Activated CD8-positive, alpha-beta memory T cell treated with anti-CD3 and anti-CD28 coated beads, Interleukin-2, amount 50 U/mL, for 1 hour (primary cell): ENCODE results near the gene DDX23.
A peak's percentile ranks its signal among the peaks of the same experiment; 100 is the strongest.
"Not testable (repeated sequence)": the region's sequence is repeated elsewhere in the genome, so short reads cannot be mapped to it uniquely, and the experiment has no call there.

Experiments used
- DNase-seq: peaks from one replicate; pipeline ENCODE4 v3.0.0-alpha.2; 2020; ENCODE audit errors: extremely low read depth

The DDX23 gene

DNA sequence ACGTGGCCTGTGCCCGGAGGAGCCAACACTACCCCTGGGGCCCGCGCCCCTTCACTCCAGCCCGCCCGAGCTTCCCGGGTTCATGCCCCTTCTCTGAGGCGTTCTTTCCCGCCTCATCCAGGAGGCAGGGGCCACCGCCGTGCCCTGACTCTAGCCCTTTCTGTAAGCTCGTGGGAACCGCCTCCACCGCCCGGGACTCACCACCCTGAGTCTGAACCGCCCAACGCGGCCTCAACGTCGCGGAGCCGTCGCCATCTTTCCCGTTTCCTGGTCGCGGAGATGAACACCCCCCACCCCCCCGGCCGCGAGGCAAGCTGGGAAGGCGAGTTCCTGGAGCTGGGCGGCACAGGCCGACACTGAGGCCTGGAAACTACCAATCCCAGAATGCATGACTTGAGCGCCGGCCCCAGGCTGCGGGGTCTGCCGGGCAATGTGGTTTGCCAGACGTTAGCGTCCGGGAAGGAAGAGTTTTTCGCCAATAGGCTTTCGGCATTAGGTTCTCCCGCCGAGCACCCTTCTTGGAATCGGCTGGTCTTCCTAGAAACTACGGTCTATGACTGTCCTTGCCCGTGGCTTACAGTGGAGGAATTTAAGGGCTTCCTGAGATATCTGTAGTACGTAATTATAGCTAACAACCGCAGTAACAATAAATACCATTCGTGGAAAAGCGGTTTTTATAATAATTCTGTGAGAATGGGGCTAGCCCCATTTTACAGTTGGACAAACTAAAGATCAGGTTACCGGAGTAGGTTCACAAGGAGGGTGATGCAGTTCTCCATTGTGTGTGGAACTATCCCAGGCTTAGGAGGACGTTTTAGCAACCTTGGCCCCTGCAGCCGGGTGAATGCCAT is at the start of gene DDX23:
Gene DDX23 (minus strand): TSS at position 281 of the 851 bp plus-strand sequence. CDS start 6,381 bp downstream, outside the sequence.
- DNase-seq: peak; percentile 71

DNA sequence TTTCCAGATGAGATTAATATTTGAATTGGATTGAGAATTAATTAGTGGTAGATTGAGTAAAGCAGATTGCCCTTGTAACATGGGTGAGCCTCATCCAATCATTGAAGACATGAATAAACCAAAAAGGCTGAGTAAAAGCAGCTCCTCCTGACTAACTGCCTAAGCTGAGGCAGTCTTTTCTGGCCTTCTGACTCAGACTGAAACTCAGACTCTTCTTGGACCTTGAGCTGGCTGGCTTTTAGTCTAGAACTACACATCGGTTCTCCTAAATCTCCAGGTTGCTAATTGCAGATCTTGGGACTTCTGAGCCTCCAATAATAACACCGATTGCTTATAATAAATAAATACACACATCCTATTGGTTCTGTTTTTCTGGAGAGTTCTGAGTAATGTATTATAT is 49.3 kb upstream of the DDX23 start:
- DNase-seq: no peak

DNA sequence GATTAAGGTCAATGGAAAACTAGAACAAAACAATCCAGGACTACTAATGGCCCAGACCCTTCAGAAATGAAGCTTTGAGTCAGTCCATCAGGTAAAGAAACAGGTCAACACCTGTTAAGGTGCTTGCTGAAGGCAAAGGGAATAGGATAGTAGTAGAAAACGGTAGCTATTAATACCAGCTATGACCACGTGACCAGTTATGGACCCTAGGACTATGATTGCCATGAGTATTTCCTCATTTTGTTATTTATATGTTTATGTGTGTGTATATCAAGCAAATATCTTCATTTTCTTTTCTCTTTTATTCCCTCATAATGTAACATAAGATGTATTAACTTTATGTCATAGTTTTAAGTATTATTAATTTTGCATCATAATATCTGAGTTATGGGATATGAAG is 47.7 kb upstream of the DDX23 start:
- DNase-seq: no peak

DNA sequence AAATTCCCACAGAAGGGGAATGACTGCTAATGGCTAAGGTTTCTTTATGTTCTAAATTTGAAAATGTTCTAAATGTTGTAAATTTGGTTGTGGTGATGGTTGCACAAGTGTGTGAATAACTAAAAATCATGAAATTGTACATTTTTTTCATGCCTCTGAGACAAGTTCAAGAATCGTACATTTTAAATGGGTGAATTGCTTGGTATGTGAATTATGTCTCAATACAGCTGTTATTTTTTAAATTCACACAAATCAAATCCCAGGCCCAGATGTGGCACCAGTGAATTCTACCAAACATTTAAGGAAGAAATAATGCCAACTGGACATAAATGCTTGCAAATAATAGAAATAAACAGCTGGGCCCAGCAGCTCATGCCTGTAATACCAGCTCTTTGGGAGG is 42.3 kb upstream of the DDX23 start:
- DNase-seq: no peak

DNA sequence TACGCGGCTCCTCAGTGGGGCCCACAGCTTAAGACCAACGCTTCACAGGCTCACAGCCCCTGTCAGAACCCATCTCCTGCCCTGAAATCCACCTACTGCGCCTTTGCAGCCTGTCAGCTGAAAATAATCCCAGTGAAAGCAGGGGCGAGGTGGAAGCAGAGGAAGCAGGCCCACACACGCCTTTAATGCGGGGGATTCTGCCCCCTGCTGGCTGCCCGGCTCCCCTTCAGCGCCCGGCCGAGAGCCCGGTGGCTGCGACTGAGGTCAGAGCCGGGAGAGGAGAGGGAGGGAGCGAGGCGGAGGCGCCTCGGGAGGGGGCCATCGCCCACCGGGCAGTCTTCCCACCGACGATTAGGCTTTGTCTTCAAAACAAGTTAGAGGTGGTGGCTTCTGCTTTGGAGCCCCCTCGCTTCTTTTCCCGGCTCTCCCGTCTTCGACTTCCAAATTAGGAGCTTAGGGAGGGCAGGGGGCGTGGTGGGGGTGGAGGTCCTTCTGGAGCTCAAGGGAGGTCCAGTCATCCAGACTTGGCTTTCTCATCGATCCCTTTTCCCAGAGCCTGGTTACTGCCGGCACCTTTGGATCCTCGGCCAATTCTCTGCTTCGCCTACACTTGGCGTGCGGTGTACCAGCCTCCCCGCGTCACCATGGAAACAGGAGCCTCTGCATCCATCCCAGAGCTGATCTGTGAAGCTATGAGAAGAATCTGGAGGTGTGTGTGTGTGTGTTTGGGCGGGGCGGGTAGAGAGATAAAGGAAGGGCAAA is 38.9 kb upstream of the DDX23 start:
- peak; percentile 26 for DNase-seq

DNA sequence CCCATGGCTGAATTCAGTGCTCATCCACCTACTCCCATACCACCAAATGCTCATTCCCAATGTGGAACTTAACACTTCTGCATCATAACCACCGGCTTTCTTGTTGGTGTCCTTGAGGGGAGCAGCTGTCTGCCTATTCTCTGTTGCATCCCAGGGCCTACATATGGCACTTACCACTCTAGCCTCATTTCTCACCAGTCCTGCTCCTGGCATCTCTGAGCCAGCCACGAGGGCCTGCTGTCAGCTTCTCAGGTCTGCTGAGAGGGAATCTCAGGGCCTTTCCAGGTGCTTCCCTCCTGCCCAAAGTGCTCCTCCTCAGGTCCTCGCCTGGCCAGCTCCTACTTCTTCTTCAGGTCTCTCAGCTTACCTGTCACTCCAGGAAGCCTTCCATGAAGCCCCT is 37.7 kb upstream of the DDX23 start:
- no peak for DNase-seq

DNA sequence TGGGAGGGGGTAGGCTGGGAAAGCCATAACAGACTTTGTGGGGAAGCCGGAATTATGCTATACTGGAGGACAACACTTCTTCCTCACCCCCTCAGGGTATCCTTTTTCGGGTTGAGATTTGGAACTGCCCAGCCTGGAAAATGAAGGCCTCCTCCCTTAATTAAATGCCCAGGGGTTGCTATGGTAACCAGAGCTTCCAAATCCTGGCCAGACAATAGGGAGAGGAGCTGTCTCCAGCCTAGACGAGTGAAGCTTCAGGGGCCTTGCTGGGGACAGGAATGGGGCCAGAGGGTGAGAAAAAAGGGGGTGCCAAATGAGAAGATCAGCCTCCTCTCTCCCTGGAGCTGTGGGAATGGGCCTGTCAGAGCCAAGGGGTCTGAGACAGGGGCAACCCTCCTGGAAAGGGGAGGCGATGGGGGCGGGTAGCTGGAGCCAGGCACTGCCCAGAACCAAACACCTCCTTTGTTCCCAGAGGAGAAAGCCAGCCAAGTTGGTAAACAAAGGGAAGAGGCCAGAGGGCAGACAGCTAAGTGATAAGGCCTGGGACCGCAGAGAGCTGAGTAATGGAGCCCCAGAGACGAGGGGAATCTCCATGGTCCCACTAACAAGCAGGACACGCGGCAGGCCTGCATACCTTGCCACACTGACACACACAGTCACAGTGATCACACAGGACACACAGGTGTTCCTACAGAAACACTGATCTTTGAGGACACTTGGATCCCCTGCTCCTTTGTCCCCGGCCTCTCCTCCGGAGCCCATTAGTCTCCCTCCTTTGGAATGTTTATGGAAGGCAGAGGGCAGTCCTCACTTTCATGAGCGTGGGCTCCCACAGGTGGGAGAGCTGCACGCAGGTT is 31.6 kb upstream of the DDX23 start:
- DNase-seq: no peak

DNA sequence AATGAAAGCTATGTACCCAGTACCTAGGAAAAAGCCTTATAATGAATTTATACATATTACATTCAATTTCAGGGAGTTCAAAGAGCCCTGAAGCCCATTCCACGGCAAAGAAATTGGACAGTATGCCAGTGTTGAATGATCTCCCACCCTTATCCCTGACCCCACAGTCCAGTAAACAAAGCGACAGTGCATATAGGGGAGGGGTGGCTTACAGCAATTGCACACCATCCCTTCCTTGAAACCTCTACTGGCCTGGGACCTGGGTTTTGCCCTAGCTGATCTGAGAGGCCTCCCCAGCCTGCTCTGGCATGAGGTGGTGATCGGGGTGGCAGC is 31.0 kb upstream of the DDX23 start:
- DNase-seq: no peak

DNA sequence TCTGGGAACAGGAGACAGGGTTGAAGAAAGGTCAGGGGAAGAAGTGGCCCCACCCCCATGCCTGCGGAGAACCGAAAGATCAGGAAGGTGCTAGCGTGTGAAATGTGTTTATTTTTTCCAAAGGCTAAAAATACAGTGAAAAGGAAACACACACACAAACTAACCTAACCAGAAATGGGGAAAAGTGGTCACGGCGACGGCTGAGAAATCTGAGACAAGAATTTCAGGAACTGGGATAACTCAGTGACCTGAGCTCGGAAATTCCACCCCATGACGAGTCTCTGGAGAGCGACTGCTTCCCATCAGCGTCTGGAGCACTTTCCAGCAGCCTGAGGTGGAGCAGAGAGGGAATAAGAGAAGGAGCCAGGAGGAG is 30.3 kb upstream of the DDX23 start:
- DNase-seq: no peak

DNA sequence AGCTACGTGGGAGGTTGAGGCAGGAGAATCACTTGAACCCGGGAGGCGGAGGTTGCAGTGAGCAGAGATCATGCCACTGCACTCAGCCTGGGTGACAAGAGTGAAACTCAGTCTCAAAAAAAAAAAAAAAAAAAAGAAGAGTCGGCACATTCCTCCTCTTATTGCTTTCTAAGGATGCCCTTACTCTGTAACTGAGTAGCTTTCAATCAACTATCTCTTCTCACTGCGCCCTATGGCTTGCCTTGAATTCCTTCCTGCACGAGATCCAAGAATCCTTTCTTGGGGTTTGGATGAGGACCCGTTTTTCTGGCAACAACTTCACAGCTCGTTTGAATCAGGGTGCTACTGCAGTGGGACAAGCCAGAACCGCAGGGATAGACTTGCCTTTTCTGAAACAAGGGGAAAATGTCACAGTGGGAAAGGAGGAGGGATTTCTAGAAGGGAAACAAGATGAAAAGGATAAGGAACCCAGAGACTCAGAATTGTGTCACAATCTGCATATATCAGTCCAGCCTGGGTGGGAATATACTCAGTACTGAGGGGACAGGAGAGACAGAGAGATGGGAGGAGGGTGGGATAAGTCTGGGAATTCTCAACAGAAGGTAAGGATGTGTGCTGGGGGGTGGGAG is 29.8 kb upstream of the DDX23 start:
- no peak for DNase-seq

DNA sequence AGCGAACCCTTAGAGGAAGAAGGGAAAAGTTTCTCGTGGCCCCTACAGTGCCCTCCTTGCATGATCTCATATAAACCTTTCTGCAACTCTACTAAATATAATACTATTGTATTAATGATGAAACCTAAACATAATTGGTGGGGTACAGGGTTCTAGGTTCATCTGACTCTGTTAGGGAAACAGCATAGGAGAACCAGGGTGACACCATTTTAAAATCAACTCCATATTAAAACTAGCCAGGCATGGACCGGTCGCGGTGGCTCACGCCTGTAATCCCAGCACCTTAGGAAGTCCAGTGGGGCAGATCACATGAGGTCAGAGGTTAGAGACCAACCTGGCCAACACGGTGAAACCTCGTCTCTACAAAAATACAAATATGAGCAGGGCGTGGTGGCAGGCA is 28.7 kb upstream of the DDX23 start:
- no peak for DNase-seq

DNA sequence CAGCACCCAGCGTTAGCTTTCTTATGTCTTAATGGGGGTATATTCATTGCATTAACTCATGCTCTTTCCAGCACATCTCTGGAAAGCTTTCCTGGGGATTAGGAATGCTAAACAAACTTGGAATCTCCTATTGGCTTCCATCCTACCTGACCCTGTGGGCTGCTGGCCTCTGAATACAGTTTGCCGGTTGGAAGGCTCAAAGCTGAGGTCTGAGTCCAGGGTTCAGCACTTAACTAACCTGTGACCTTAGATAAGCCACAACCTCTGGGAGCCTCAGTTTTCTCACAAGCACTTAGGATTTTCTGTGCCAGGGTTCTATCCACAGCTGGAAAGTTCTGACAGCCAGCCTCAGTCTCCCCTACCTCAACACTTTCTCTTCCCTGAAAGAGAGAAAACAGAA is 26.6 kb upstream of the DDX23 start:
- DNase-seq: no peak

DNA sequence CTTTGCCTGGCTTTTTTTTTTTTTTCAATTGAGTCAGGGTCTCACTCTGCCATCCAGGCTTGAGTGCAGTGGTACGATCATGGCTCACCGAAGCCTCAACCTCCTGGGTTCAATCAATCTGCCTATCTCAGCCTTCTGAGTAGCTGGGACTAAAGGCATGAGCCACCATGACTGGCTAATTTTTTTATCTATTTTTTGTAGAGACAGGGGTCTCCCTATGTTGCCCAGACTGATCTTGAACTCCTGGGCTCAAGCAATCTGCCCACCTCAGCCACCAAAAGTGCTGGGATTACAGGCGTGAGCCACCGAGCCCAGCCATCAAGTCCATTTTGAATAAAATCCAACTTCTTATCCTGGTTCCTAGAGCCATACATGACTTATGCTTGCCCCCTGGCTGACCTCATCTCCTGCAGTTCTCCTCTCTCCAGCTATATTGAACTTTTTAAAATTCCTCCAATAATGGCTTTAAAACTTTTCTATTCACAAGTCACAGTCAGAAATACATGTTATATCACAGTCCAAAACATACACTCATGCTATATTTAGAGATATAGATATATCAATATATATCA is 24.1 kb upstream of the DDX23 start:
- DNase-seq: no peak

DNA sequence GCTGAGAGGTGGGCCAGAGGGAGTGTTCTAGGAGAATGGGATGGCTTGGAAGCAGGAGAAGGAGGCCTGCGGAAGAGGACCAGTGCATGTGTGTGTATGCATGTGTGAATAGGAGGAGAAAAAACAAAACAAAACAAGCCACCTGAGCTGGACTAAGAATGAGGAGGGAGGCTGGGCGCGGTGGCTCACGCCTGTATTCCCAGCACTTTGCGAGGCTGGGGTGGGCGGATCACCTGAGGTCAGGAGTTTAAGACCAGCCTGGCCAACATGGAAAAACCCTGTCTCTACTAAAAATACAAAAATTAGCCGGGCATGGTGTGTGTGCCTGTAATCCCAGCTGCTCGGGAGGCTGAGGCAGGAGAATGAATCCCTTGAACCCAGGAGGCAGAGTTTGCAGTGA is 21.6 kb upstream of the DDX23 start:
- DNase-seq: not testable (repeated sequence)

DNA sequence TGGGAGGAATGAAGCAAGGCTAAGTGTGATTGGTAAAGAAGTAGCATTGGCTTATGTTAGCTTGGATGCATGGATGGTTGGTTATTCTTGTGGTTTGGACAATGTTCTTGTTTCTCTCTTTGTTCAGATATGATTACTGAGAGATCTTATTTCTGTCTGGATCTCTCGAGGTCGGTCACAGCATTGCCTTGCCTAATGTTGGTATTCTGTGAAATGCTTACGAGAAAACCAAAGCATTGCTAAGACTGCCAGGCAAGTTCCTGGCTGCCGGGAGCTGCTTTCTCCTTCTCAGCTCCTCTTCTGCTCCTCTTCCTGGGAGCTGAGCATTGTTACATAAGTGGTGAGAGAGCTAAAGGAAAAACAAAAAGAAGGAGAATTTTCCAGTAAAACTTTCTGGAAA is 21.1 kb upstream of the DDX23 start:
- DNase-seq: no peak

DNA sequence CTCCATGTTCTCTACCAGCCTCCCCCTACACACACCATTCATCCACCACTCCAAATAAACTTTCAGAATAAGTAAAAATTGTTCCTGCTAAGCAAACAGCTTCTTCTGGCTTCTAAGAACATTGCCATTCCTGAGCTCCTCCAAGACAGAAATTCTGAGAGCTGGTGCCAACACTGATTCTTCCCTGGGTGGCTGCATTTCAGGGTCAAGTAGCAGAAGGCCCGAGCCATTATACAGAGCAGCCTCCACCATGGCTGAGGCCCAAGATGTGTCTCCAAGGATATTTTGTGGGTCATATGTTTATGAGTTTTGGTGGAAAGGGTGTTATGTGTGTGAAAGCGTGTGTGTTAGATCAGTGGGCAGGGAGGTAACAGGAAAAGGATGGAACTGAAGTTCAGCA is 17.2 kb upstream of the DDX23 start:
- DNase-seq: no peak

DNA sequence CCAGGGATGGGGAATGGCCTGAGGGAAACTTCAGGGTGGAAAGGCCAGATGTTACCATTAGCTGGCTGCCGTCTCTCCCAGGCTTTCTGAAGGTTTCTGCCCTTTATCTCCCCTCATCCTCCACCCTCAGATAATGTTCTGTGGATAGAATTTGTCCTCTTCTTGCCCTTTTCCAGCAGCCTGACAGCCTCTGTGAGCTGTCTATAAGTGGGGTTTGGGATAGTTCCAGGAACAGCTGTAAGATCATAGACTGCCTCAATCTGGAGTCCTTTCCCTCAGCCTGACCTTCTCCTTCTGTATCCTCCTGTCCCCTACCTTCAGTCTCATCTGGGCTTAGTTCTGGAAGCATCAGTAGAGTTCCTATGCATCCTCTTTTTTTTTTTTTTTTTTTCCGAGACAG is 16.5 kb upstream of the DDX23 start:
- no peak for DNase-seq

DNA sequence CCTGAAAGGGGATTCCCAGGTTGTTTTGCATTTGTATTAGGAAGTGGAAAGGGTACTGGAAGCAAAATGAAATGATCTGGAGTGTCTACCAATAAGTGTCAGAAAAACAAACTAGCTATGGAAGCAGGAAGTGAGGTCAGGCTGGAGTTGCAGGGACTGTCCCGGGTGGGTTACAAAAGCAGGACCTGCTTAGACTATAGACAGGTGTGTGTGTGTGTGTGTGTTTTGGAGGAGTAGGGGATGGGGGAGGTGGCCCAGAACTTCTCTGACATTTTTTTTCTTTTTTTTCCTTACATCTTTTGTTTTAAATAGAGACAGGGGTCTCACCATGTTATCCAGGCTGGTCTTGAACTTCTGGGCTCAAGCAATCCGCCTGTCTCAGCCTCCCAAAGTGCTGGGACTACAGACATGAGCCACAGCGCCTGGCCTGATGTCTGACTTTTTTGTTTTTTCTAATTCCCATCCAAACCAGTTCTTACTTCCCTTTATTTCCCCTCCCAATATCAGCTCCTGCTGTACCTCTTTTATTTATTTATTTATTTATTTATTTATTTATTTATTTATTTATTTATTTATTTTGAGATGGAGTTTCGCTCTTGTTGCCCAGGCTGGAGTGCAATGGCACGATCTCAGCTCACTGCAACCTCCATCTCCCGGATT is 14.2 kb upstream of the DDX23 start:
- no peak for DNase-seq

DNA sequence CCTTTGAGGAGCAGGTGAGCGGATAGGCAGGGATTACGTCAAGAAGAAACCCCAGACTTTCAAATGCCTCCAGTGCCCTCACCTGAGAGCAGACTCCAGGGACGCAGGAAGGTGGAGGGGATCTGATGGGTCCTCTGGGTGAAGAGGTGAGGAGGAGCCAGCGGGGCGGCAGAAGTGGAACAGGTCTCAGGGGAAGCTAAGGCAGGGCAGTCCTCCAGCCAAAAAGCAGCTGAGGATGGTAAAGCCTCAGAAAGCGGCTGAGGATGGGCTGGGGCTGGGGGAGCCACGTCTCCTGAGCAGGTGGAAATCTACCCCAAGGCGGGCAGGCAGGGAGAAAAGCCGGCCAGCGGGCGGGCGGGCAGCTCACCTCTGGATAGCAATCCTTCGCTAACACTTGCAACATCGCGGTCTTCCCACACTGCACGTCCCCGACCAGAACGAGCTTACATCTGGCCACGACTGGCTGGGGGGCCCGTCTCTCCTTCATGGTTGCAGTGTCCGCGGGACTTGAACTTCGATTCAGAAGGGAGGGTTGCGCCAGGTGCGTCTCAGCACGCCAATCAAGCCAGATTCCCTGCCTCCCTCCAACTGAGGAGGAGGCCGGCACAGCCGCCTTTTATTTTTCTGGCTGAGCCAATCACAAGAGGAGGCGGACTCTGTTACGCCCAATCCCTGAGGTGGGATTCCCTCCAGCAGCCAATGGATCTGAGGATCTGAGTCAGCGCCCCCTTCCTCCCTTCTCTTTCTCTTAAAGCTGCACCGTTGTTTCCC is 13.5 kb upstream of the DDX23 start, which contains the start of gene RND1:
Gene RND1 (minus strand): TSS at position 590 of the 771 bp plus-strand sequence. CDS start 103 bp downstream, at position 487.
- peak; percentile 73 for DNase-seq

DNA sequence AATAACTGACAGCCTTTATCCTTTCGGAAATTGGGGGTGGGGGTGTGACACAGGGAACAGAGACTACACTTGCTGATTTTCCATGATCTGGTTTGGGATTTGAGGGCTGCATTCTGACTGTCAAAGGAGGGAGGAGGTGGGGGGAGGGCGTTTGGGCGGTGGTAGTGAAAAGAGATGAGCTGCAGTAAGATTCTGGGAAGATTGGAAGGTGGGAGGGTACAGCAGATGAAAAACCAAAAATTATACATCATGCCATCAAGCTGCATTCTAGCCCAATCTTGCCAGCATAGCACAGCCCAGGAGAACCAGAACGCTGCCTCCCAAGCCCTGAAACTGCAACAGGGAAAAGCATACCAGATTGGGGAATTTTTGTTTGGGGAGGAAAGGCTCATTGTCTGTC is 11.3 kb upstream of the DDX23 start:
- DNase-seq: no peak
